ENCODE results near the gene UBE3C. TPM values are rescaled to one million over a fixed set of nuclear protein-coding genes. Genes with fewer than 3 reads are reported as not detected.
"Not testable (repeated sequence)": the region's sequence is repeated elsewhere in the genome, so short reads cannot be mapped to it uniquely, and the experiment has no call there.

UBE3C gene
- polyA plus RNA-seq, 1 donor from 2014 or later: 39.0 TPM

DNA sequence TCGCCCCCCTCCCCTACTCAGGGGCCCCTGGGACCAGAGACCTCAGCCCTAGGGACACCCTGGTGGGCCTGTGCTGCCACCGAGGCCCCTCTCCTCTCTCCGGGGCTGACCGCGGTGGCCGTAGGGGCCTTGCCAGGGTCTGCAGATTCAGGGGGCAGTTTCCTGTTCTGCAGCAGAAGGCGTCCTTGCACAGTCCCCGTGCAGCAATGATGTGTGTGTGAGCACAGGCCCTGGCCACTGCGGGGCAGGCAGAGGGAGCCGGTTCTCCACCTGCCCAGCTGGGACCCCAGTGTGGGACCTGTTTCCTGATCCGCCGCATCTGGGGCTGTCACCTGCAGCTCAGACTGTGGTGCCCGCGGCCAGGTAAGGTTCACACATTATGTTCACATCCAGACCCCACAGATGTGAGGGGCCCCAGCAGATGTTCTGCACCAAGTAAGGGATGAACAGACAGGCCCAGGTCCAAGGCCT, 137.4 kb downstream of the UBE3C start:
- Histone ChIP-seq H3F3A (ENCODE audit: insufficient read depth, low read length, poor library complexity, severe bottlenecking) (no peaks in the 10 kb centered on the region), H3K79me2 (replicated peaks; ENCODE audit: insufficient read depth, low read length) (no peaks in the 10 kb centered on the region), H3K4me3 (ENCODE audit: low read length) (no peak overlapping the region), H3K4me2 (ENCODE audit: low read length) (no peak overlapping the region), H3K9ac (ENCODE audit: low read length) (no peak overlapping the region), H3K9me2 (ENCODE audit: insufficient read depth, low read length) (no peaks in the 10 kb centered on the region), H3K27me3 (ENCODE audit: insufficient read depth, low read depth, low read length) (no peaks in the 10 kb centered on the region), H3K9me3 (ENCODE audit: low read length) (no peaks in the 10 kb centered on the region), H2AFZ (ENCODE audit: low read depth, low read length) (no peak overlapping the region), H3K36me3 (ENCODE audit: insufficient read depth, low read length) (no peaks in the 10 kb centered on the region), H3K27ac (ENCODE audit: low read length) (no peak overlapping the region), H4K20me1 (ENCODE audit: insufficient read depth) (no peaks in the 10 kb centered on the region)
- TF ChIP-seq SMC3 (conservative IDR thresholded peaks at IDR 0.05; ENCODE audit: poor library complexity): no peak
- TF ChIP-seq EP300 (conservative IDR thresholded peaks at IDR 0.05; ENCODE audit: poor library complexity, severe bottlenecking): no peak
- TF ChIP-seq, protein P1, sequence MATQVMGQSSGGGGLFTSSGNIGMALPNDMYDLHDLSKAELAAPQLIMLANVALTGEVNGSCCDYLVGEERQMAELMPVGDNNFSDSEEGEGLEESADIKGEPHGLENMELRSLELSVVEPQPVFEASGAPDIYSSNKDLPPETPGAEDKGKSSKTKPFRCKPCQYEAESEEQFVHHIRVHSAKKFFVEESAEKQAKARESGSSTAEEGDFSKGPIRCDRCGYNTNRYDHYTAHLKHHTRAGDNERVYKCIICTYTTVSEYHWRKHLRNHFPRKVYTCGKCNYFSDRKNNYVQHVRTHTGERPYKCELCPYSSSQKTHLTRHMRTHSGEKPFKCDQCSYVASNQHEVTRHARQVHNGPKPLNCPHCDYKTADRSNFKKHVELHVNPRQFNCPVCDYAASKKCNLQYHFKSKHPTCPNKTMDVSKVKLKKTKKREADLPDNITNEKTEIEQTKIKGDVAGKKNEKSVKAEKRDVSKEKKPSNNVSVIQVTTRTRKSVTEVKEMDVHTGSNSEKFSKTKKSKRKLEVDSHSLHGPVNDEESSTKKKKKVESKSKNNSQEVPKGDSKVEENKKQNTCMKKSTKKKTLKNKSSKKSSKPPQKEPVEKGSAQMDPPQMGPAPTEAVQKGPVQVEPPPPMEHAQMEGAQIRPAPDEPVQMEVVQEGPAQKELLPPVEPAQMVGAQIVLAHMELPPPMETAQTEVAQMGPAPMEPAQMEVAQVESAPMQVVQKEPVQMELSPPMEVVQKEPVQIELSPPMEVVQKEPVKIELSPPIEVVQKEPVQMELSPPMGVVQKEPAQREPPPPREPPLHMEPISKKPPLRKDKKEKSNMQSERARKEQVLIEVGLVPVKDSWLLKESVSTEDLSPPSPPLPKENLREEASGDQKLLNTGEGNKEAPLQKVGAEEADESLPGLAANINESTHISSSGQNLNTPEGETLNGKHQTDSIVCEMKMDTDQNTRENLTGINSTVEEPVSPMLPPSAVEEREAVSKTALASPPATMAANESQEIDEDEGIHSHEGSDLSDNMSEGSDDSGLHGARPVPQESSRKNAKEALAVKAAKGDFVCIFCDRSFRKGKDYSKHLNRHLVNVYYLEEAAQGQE (IDR thresholded peaks at IDR 0.05; ENCODE audit: borderline replicate concordance): no peak
- no peak for TF ChIP-seq POLR2AphosphoS5 (IDR thresholded peaks at IDR 0.05)

DNA sequence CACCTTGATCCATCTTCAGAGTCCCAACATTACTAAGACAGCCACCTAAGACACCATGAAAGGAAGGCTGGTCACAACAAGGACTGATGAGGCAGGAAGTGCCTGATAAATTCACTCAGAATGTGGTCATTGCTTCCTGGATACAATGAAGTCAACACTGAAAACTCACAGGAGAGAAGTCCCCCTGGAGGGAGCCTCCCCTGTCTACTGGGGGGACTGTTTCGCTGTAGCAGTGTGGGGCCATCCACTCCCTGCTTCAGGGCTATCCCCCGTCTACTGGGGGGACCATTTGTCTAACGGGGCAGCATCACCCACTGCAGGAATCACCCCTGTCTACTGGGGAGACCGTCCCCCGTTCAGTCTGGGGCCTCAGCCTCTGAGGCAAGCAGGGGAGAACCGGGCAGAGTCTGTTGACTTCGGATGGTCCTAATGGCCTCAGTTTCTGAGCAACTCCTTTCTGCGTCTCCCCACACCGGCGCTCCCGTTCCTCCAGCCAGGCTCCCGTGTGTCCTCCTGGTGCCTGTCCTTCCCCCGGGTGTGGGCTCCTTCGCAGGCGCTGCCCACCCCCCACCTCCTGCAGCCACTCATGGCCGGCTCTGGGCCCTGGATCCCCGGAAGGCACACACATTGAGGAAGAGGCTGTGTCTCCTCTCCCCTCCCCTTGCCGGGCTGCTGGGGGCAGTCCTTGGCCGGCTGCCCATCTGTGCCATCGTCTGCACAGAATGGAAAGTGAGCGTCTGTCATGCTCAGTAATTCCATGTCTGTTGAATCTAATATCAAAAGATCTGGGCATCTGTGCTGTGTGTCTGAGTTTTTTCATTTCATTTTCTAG, 138.2 kb downstream of the UBE3C start:
- Histone ChIP-seq H2AFZ (ENCODE audit: low read depth, low read length) (no peak overlapping the region), H3K27ac (ENCODE audit: low read length) (no peak overlapping the region), H3K79me2 (replicated peaks; ENCODE audit: insufficient read depth, low read length) (no peaks in the 10 kb centered on the region), H3F3A (ENCODE audit: insufficient read depth, low read length, poor library complexity, severe bottlenecking) (no peaks in the 10 kb centered on the region), H3K9me3 (ENCODE audit: low read length) (no peaks in the 10 kb centered on the region), H3K9me2 (ENCODE audit: insufficient read depth, low read length) (no peaks in the 10 kb centered on the region), H3K9ac (ENCODE audit: low read length) (no peak overlapping the region), H4K20me1 (ENCODE audit: insufficient read depth) (no peaks in the 10 kb centered on the region), H3K4me2 (ENCODE audit: low read length) (no peak overlapping the region), H3K36me3 (ENCODE audit: insufficient read depth, low read length) (no peaks in the 10 kb centered on the region), H3K27me3 (ENCODE audit: insufficient read depth, low read depth, low read length) (no peaks in the 10 kb centered on the region), H3K4me3 (ENCODE audit: low read length) (no peak overlapping the region)
- TF ChIP-seq MXI1 (conservative IDR thresholded peaks at IDR 0.05; ENCODE audit: poor library complexity, severe bottlenecking): no peak
- TF ChIP-seq TAF1 (IDR thresholded peaks at IDR 0.05; ENCODE audit: low read depth): no peak
- TF ChIP-seq EZH2 (IDR thresholded peaks at IDR 0.05; ENCODE audit: borderline replicate concordance, insufficient read depth, low read length, poor library complexity, severe bottlenecking): no peak
- TF ChIP-seq, protein P1 (IDR thresholded peaks at IDR 0.05; ENCODE audit: borderline replicate concordance): no peak
- no peak for TF ChIP-seq EP300 (conservative IDR thresholded peaks at IDR 0.05; ENCODE audit: poor library complexity, severe bottlenecking)
- TF ChIP-seq, protein P2, sequence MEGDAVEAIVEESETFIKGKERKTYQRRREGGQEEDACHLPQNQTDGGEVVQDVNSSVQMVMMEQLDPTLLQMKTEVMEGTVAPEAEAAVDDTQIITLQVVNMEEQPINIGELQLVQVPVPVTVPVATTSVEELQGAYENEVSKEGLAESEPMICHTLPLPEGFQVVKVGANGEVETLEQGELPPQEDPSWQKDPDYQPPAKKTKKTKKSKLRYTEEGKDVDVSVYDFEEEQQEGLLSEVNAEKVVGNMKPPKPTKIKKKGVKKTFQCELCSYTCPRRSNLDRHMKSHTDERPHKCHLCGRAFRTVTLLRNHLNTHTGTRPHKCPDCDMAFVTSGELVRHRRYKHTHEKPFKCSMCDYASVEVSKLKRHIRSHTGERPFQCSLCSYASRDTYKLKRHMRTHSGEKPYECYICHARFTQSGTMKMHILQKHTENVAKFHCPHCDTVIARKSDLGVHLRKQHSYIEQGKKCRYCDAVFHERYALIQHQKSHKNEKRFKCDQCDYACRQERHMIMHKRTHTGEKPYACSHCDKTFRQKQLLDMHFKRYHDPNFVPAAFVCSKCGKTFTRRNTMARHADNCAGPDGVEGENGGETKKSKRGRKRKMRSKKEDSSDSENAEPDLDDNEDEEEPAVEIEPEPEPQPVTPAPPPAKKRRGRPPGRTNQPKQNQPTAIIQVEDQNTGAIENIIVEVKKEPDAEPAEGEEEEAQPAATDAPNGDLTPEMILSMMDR (IDR thresholded peaks at IDR 0.05; ENCODE audit: poor library complexity, severe bottlenecking): no peak
- no peak for TF ChIP-seq POLR2AphosphoS5 (IDR thresholded peaks at IDR 0.05)

DNA sequence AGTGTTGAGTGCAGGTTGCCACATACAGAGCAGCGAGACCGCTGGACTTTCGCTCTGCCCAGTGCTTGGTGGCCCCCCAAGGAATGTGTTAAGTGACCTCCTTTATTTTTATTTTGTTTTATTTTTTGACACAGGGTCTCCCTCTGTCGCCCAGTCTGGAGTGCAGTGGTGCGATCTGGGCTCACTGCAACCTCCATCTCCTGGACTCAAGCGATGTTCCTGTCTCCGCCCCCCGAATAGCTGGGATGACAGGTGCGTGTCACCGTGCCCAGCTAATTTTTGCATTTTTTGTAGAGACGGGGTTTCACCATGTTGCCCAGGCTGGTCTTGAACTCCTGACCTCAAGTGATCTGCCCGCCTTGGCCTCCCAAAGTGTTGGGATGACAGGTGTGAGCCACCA, 138.8 kb downstream of the UBE3C start:
- not testable (repeated sequence) for H3K9ac ChIP-seq (ENCODE audit: low read length); H3K79me2 ChIP-seq (replicated peaks; ENCODE audit: insufficient read depth, low read length); H3K9me3 ChIP-seq (ENCODE audit: low read length); H2AFZ ChIP-seq (ENCODE audit: low read depth, low read length); H3K9me2 ChIP-seq (ENCODE audit: insufficient read depth, low read length); H4K20me1 ChIP-seq (ENCODE audit: insufficient read depth); H3F3A ChIP-seq (ENCODE audit: insufficient read depth, low read length, poor library complexity, severe bottlenecking); H3K4me2 ChIP-seq (ENCODE audit: low read length); H3K27me3 ChIP-seq (ENCODE audit: insufficient read depth, low read depth, low read length); H3K36me3 ChIP-seq (ENCODE audit: insufficient read depth, low read length); H3K27ac ChIP-seq (ENCODE audit: low read length); H3K4me3 ChIP-seq (ENCODE audit: low read length)

Measured in neural cell (in vitro differentiated cells).